GM12872 (cell line): ENCODE data around the gene CABLES1.

Experiments
- TF ChIP-seq, protein P1 (sequence below): IDR thresholded peaks from 3 replicates; pipeline ENCODE4 v1.5.1; 2011; ENCODE audit warnings: low read depth, mild to moderate bottlenecking, low read length, moderate library complexity; ENCODE audit not compliant: insufficient read depth

CABLES1 gene

DNA sequence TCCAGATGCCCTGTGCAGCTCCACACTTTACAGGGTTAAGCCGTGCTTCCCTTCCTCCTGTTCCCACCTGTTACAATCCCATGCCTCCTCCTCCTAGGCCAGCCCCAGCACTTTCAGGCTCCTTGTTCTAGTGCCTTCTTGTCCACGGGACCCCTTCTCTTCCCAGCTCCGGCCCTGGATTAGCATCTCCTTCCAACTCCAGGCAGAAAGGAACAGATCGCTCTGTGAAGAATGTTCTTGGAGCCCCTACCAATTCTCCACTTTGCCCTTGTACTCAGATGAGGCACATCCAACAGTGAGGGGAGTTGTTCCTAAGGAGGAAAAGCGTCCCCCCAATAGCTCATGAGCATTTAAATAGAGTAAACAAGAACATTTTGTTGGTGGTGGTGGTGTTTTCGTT, 72.7 kb downstream of the CABLES1 start:
- TF ChIP-seq, protein P1, sequence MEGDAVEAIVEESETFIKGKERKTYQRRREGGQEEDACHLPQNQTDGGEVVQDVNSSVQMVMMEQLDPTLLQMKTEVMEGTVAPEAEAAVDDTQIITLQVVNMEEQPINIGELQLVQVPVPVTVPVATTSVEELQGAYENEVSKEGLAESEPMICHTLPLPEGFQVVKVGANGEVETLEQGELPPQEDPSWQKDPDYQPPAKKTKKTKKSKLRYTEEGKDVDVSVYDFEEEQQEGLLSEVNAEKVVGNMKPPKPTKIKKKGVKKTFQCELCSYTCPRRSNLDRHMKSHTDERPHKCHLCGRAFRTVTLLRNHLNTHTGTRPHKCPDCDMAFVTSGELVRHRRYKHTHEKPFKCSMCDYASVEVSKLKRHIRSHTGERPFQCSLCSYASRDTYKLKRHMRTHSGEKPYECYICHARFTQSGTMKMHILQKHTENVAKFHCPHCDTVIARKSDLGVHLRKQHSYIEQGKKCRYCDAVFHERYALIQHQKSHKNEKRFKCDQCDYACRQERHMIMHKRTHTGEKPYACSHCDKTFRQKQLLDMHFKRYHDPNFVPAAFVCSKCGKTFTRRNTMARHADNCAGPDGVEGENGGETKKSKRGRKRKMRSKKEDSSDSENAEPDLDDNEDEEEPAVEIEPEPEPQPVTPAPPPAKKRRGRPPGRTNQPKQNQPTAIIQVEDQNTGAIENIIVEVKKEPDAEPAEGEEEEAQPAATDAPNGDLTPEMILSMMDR, result no peak

- TF ChIP-seq, protein P1, result no peak
These were observed 73.3 kb downstream of the CABLES1 start for GRCh38 chr18:23208600-23208999.

DNA sequence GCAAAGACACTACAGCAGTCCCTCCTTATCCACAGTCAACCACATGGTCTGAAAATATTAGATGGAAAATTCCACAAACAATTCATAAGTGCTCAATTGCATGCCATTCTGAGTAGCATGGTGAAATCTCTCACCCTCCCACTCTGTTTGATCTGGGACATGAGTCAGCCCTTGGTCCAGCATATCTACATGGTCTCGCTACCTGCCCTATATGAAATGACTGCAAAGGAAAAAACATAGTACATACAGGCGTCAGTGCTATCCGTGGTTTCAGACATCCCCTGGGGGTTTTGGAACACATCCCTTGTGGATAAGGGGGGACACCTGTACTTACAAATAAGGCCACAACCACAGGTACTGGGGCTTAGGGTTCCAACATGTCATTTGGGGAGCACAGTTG, 73.7 kb downstream of the CABLES1 start:
- TF ChIP-seq, protein P1, result no peak

DNA sequence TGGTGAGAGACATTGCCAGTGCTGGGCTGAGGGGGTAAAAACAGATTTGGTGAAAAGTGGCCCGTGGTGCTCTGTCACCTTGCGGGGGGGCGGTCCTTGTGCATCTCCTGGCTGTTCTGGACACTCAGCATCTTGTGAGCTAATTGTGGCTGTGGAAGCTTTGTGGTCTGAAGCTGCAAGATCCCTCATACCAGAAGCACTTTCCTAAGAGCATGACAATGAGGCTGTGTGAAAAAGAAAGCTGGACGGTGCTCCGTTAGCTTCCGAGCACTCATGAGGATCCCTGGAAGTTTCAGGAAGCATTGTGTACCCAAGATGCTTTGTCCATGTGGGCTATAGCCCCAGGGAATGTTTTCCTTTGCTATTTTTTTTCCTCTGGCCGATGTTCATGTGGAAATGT, 74.5 kb downstream of the CABLES1 start:
- TF ChIP-seq, protein P1, result no peak

DNA sequence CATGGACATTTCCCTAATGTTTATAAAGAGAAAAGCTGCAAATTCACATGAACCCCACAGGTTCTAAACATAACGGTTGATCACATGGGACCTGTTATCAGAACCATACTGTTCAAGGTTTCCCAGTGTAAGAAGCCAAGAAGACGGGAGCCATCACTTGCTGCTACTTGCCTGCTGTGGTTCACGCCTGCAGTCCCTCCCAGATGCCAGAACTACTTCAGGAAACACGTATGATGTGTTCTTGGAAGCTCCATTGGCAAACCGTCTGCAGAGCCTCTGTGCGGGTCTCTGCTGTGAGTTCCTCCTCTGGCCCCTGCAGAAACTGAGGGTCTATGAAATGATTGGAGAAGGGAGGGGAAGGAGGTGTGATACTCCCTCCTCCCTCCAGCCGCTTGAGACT, 75.2 kb downstream of the CABLES1 start:
- TF ChIP-seq, protein P1, result no peak

GRCh38 chr18:23211146-23211545, 75.9 kb downstream of the CABLES1 start:
- TF ChIP-seq, protein P1, result no peak

DNA sequence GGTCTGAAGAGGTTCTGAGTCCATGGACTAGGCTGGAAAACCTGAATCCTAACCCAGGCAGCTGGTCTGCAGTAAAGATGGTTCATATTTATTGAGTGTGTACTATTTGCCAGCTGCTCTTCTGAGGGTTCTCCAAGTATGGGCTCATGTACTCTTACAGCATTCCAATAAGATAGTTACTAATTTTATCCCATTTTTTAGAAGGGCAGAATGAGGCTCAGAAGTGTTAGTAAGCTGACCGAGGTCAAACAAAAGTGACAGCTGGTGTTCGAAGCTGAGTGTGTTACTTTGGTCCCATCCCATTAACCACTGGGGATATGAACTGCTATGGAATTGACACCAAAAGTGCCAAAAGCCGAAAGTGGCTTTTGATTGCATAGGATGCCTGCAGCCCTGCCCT, 76.9 kb downstream of the CABLES1 start:
- TF ChIP-seq, protein P1, result no peak

DNA sequence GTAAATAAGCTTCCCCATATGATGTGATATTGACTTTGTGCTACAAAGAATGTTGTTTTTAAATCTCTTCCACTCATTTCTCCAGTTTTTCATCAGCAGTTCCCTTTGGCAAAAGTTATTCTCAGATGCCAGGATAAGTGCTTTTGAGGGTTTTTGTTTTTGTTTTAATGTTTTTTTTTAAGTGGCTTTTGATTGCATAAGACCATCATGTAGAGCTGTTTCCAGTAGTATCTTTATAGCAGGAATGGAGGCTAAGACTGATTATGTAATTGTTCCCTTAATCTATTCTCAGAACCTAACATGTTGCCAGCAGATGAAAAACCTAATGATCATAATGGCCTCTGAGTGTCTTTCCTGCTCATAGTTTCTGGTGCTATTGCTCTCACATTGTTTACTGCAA, 77.9 kb downstream of the CABLES1 start:
- TF ChIP-seq, protein P1, result no peak
